K562 (cell line): ENCODE results near the gene SBF1. TPM values are rescaled to one million over a fixed set of nuclear protein-coding genes. Genes with fewer than 3 reads are reported as not detected.

Source experiments
- CREBBP ChIP-seq: IDR thresholded peaks from one replicate; pipeline ENCODE4 v1.6.1; 2012; ENCODE audit warnings: low read depth, mild to moderate bottlenecking, control low read depth, inconsistent platforms, low read length
- DACH1 ChIP-seq: fragments of 450-650 bp; IDR thresholded peaks from 2 replicates; pipeline ENCODE4 v1.6.1; 2018; ENCODE audit not compliant: partially characterized antibody
- KDM4B ChIP-seq, 2 experiments: fragments of 450-650 bp in 1 of 2; sonication (generic) in 1 of 2; IDR thresholded peaks; 2 replicates each; pipeline ENCODE4 v1.6.1; 2016 to 2017; ENCODE audit warnings: borderline replicate concordance in 2 of 2, antibody characterized with exemption in 1 of 2, low read depth in 1 of 2, mild to moderate bottlenecking in 1 of 2
- MYBL2 ChIP-seq, 2 experiments: fragments of 450-650 bp in 1 of 2; sonication (generic) in 1 of 2; formaldehyde crosslinking in 1 of 2; IDR thresholded peaks; 2 replicates each; pipeline versions ENCODE4 v1.6.1 to v1.8.1; 2017 to 2022; ENCODE audit warnings: borderline replicate concordance in 1 of 2, inconsistent platforms in 1 of 2, low read depth in 1 of 2, mild to moderate bottlenecking in 1 of 2, missing genetic modification reagents in 1 of 2, moderate library complexity in 1 of 2
- NCOA1 ChIP-seq: fragments of 450-650 bp; IDR thresholded peaks from 2 replicates; pipeline ENCODE4 v1.6.1; 2016; ENCODE audit warnings: low read depth
- NELFE ChIP-seq: IDR thresholded peaks from 2 replicates; pipeline ENCODE4 v1.6.1; 2011; ENCODE audit warnings: mild to moderate bottlenecking; ENCODE audit not compliant: insufficient read depth, insufficient read length
- NRF1 ChIP-seq, 2 experiments: fragments of 450-650 bp; IDR thresholded peaks in 1 of 2; conservative IDR thresholded peaks in 1 of 2; 2 replicates each; pipeline ENCODE4 v1.6.1; 2014; ENCODE audit warnings: mild to moderate bottlenecking in 2 of 2
- PTTG1 ChIP-seq: fragments of 450-650 bp; IDR thresholded peaks from 2 replicates; pipeline ENCODE4 v1.6.1; 2016; ENCODE audit warnings: low read depth, mild to moderate bottlenecking, missing genetic modification characterization, missing compliant biosample characterization
- ZNF165 ChIP-seq: fragments of 250-450 bp; sonication (Bioruptor Pico); IDR thresholded peaks from 2 replicates; pipeline ENCODE4 v1.4.0; 2020; ENCODE audit warnings: borderline replicate concordance
- ZNF175 ChIP-seq: fragments of 200-800 bp; sonication (Bioruptor generic); IDR thresholded peaks from 2 replicates; pipeline ENCODE4 v1.6.1; 2016; ENCODE audit warnings: low read depth, mild to moderate bottlenecking, missing genetic modification characterization, missing compliant biosample characterization
- ZNF212 ChIP-seq: fragments of 450-650 bp; formaldehyde crosslinking; IDR thresholded peaks from 2 replicates; pipeline ENCODE4 v1.4.0; 2020; ENCODE audit warnings: mild to moderate bottlenecking
- ZNF41 ChIP-seq: fragments of 250-450 bp; sonication (Bioruptor Pico); conservative IDR thresholded peaks from 2 replicates; pipeline ENCODE4 v1.4.0; 2020; ENCODE audit warnings: mild to moderate bottlenecking
- ZNF436 ChIP-seq: fragments of 250-450, 450-650 bp; sonication (Bioruptor Pico); formaldehyde crosslinking; IDR thresholded peaks from 2 replicates; pipeline ENCODE4 v1.7.0; 2020; ENCODE audit warnings: mild to moderate bottlenecking
- polyA plus RNA-seq, 8 experiments: library from polyadenylated mRNA; depleted of rRNA in 4 of 8; stranded (reverse) in 5 of 8; unstranded in 3 of 8; fragments of >200 nt; fragmentation: Nextera tagmentation in 2 of 8; fragmentation: Illumina TruSeq in 1 of 8; extraction: Ambion mirVana in 2 of 8; extraction: Trizol in 1 of 8; gene quantifications; 2 replicates each; pipeline versions ENCODE4 v1.2.1 to v1.2.3, GENCODE V29; 2011 to 2014; ENCODE audit warnings: inconsistent platforms in 1 of 8, missing spikeins in 1 of 8
- total RNA-seq, 7 experiments: library from RNA; depleted of rRNA in 6 of 7; stranded (reverse); fragments of >200 nt in 6 of 7; fragmentation: Illumina TruSeq in 2 of 7; extraction: Trizol in 2 of 7; gene quantifications; 2 replicates each; pipeline versions ENCODE4 v1.2.1 to v1.2.3, GENCODE V29; 2011 to 2021; ENCODE audit warnings: low replicate concordance in 1 of 7
- TF ChIP-seq, protein P1 (sequence below), 2 experiments: fragments of 450-650 bp; IDR thresholded peaks; 2 replicates each; pipeline ENCODE4 v1.6.1; 2016; ENCODE audit warnings: mild to moderate bottlenecking in 2 of 2, borderline replicate concordance in 1 of 2, low read depth in 1 of 2, moderate library complexity in 1 of 2
- TF ChIP-seq, protein P2 (sequence below): fragments of 450-650 bp; formaldehyde crosslinking; IDR thresholded peaks from 2 replicates; pipeline ENCODE4 v1.4.0; 2022; ENCODE audit warnings: missing genetic modification characterization
- TF ChIP-seq, protein P3 (sequence below): fragments of 450-650 bp; IDR thresholded peaks from 2 replicates; pipeline ENCODE4 v1.6.1; 2016

Gene SBF1
- total and polyA plus RNA-seq, 9 of the 15 experiments (the other 6 are each of a cell fraction or from before 2014, with no cell fraction given), result 0.44 to 50.4 (median 11.4) TPM

DNA sequence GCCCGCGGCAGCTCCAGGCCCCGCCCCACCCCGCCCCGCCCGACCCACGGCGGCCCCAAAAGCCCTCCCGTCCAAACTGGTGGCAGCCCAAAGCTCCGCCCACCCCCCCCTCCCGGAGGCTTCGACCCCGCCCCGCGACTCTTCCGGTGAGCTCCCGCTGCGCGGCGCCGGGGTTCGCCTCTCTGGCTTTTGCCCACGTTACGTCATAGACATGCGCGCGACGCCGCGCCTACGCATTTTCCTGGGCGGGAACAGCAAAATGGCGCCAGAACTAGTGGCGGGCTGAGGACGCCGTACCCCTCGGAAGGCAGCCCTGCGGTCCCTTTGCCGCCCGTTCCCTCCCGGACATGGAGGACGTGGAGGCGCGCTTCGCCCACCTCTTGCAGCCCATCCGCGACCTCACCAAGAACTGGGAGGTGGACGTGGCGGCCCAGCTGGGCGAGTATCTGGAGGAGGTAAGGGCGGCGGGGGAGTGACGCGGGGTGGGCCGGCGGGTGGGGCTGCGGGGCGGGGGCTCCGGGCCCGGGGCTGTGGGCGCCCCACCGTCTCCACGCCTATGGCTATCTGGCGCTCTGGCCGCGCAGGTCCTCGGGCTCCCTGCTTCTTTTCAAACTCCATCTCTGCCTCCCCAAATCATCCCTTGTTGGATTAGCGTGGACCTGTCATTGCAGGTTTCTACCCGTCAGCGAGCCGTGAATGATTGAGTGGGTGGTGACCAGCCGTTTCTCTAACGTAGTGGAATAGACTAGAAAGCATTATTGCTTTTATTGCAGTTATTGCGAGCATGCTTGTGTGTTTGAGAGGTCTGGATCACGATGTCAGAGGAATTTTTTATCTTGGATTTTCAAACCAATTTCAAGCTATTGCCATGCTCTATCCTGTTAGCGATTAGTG is 33.4 kb upstream of the SBF1 start, which contains the start of gene NCAPH2 (continued):
- TF ChIP-seq, protein P1, sequence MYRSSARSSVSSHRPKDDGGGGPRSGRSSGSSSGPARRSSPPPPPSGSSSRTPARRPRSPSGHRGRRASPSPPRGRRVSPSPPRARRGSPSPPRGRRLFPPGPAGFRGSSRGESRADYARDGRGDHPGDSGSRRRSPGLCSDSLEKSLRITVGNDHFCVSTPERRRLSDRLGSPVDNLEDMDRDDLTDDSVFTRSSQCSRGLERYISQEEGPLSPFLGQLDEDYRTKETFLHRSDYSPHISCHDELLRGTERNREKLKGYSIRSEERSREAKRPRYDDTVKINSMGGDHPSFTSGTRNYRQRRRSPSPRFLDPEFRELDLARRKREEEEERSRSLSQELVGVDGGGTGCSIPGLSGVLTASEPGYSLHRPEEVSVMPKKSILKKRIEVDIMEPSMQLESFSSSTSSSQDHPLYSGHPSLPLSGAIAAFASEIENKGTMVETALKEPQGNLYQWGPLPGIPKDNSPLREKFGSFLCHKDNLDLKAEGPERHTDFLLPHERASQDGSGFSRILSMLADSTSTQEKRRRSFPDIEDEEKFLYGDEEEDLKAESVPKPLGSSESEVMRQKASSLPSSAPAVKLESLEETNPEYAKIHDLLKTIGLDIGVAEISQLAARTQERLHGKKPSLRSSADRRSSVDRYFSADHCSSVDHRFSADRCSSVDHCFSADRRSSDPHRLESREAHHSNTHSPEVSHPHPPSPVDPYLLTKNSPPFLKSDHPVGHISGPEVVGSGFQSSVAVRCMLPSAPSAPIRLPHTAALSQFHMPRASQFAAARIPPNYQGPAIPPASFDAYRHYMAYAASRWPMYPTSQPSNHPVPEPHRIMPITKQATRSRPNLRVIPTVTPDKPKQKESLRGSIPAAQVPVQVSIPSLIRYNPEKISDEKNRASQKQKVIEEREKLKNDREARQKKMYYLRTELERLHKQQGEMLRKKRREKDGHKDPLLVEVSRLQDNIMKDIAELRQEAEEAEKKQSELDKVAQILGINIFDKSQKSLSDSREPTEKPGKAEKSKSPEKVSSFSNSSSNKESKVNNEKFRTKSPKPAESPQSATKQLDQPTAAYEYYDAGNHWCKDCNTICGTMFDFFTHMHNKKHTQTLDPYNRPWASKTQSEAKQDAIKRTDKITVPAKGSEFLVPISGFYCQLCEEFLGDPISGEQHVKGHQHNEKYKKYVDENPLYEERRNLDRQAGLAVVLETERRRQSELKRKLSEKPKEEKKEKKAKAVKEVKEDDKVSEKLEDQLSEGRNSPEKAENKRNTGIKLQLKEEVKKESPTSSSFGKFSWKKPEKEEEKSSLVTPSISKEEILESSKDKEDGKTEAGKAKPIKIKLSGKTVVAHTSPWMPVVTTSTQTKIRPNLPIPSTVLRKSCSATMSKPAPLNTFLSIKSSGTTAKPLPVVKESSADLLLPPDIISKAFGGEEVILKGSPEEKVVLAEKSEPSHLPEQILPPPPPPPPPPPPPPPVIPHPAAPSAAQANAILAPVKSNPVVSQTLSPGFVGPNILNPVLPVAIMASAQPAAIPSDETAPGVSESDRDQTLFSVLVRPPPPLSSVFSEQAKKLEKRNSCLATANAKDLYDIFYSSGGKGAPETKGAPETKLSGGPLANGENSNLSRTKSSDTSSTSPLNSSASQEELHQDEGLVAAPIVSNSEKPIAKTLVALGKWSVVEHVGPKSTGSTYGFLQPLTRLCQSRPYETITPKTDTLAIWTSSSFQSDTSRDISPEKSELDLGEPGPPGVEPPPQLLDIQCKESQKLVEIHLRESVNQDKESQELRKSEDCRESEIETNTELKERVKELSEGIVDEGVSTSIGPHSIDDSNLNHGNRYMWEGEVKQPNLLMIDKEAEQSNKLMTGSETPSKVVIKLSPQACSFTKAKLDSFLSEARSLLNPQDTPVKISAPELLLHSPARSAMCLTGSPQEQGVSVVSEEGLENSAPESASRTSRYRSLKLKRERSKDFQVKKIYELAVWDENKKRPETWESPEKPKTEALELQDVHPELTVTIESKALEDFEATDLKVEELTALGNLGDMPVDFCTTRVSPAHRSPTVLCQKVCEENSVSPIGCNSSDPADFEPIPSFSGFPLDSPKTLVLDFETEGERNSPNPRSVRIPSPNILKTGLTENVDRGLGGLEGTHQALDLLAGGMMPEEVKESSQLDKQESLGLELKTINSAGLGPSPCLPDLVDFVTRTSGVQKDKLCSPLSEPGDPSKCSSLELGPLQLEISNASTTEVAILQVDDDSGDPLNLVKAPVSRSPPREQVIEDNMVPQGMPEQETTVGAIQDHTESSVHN (IDR thresholded peaks at IDR 0.05; ENCODE audit: borderline replicate concordance in 1 of 2, low read depth in 1 of 2), result no peak
- TF ChIP-seq, protein P2, sequence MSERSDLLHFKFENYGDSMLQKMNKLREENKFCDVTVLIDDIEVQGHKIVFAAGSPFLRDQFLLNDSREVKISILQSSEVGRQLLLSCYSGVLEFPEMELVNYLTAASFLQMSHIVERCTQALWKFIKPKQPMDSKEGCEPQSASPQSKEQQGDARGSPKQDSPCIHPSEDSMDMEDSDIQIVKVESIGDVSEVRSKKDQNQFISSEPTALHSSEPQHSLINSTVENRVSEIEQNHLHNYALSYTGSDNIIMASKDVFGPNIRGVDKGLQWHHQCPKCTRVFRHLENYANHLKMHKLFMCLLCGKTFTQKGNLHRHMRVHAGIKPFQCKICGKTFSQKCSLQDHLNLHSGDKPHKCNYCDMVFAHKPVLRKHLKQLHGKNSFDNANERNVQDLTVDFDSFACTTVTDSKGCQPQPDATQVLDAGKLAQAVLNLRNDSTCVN (CRISPR knock-in tag), result no peak
- no peak for TF ChIP-seq ZNF212 (CRISPR knock-in tag)
- no peak for TF ChIP-seq NCOA1
- TF ChIP-seq KDM4B (IDR thresholded peaks at IDR 0.05; ENCODE audit: borderline replicate concordance in 2 of 2, low read depth in 1 of 2), result peak in 1 of 2 experiments; percentile 28; a peak in 1 of 4 replicates
- TF ChIP-seq ZNF165 (CRISPR knock-in tag), result no peak
- no peak for TF ChIP-seq ZNF41 (CRISPR knock-in tag)
- TF ChIP-seq NELFE, result no peak
- no peak for TF ChIP-seq ZNF175 (CRISPR knock-in tag)
- no peak for TF ChIP-seq MYBL2 (IDR thresholded peaks at IDR 0.05; ENCODE audit: low read depth)
- TF ChIP-seq MYBL2 (CRISPR knock-in tag; IDR thresholded peaks at IDR 0.05; ENCODE audit: borderline replicate concordance), result no peak
- TF ChIP-seq, protein P3, sequence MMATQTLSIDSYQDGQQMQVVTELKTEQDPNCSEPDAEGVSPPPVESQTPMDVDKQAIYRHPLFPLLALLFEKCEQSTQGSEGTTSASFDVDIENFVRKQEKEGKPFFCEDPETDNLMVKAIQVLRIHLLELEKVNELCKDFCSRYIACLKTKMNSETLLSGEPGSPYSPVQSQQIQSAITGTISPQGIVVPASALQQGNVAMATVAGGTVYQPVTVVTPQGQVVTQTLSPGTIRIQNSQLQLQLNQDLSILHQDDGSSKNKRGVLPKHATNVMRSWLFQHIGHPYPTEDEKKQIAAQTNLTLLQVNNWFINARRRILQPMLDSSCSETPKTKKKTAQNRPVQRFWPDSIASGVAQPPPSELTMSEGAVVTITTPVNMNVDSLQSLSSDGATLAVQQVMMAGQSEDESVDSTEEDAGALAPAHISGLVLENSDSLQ, result peak; percentile 83
- no peak for TF ChIP-seq ZNF436 (CRISPR knock-in tag)
- TF ChIP-seq PTTG1 (tag), result no peak
- no peak for TF ChIP-seq CREBBP
- TF ChIP-seq DACH1, result peak; percentile 26
- TF ChIP-seq NRF1 (conservative IDR thresholded peaks at IDR 0.05 in 1 of 2, IDR thresholded peaks at IDR 0.05 in 1 of 2), result peak; percentile 86 to 89
